Suprapubic skin (tissue), 4 donors: ENCODE results near the gene CAPG. TPM values are rescaled to one million over a fixed set of nuclear protein-coding genes. Genes with fewer than 3 reads are reported as not detected.

ENCODE experiments used
- DNase-seq, 2 donors: peaks; one replicate each; pipeline ENCODE4 v3.0.0-alpha.2; 2019; ENCODE audit warnings: low spot score in 2 of 2
- H3K27ac ChIP-seq: fragments of 200-600 bp; sonication (generic); one replicate; pipeline ENCODE4 v1.5.1; 2019
- H3K27me3 ChIP-seq: fragments of 200-600 bp; sonication (generic); one replicate; pipeline ENCODE4 v1.5.1; 2019
- H3K36me3 ChIP-seq: fragments of 200-600 bp; sonication (generic); one replicate; pipeline ENCODE4 v1.5.1; 2019
- H3K4me1 ChIP-seq: fragments of 200-600 bp; sonication (generic); one replicate; pipeline ENCODE4 v1.5.1; 2019
- H3K4me3 ChIP-seq: fragments of 200-600 bp; sonication (generic); one replicate; pipeline ENCODE4 v1.5.1; 2019; ENCODE audit warnings: mild to moderate bottlenecking
- H3K9me3 ChIP-seq: fragments of 200-600 bp; sonication (generic); one replicate; pipeline ENCODE4 v1.5.1; 2019
- CTCF ChIP-seq, 2 donors: fragments of 200-600 bp in 1 of 2; fragments of 450-650 bp in 1 of 2; sonication (generic) in 1 of 2; IDR thresholded peaks; one replicate each; pipeline ENCODE4 v1.5.1; 2016 to 2019; ENCODE audit warnings: antibody characterized with exemption in 2 of 2, mild to moderate bottlenecking in 1 of 2, moderate library complexity in 1 of 2
- EP300 ChIP-seq: sonication (generic); formaldehyde crosslinking; IDR thresholded peaks from one replicate; pipeline ENCODE4 v1.6.1; 2017; ENCODE audit warnings: antibody characterized with exemption
- POLR2A ChIP-seq, 2 donors: fragments of 450-650 bp; IDR thresholded peaks; one replicate each; pipeline ENCODE4 v1.6.1; 2017; ENCODE audit warnings: antibody characterized with exemption in 2 of 2, mild to moderate bottlenecking in 2 of 2, moderate library complexity in 2 of 2
- POLR2AphosphoS5 ChIP-seq, 3 donors: sonication (generic); formaldehyde crosslinking; IDR thresholded peaks; one replicate each; pipeline ENCODE4 v1.6.1; 2017; ENCODE audit warnings: antibody characterized with exemption in 3 of 3
- WGBS: methylation state at CpG from one replicate; pipeline ENCODE4 v1.1.5; 2018; 5-methylcytosine and 5-hydroxymethylcytosine counted together
- total RNA-seq, 4 donors: library from RNA; depleted of rRNA; stranded (reverse); fragments of >200 nt; gene quantifications; one replicate each; pipeline ENCODE4 v1.1.0, GENCODE V29; 2016

CAPG gene
- total RNA-seq, 4 donors from 2014 or later: 139 to 212 (median 172) TPM

GRCh38 chr2:85448461-85449213 is 38.5 kb upstream of the CAPG start:
- no peaks in the 10 kb centered on the region for H3K27me3 ChIP-seq
- H3K36me3 ChIP-seq: no peaks in the 10 kb centered on the region
- H3K4me3 ChIP-seq: no peak overlapping the region
- DNase-seq: no peak
- peak overlapping the region; percentile 32 for H3K27ac ChIP-seq
- H3K9me3 ChIP-seq: no peaks in the 10 kb centered on the region
- WGBS: 87% methylated on average over 8 of the region's 8 CpGs
- H3K4me1 ChIP-seq: peaks cover 14% of the 10 kb centered on the region
- TF ChIP-seq EP300 (no peak), POLR2A (IDR thresholded peaks at IDR 0.05) (no peak), CTCF (IDR thresholded peaks at IDR 0.05) (no peak), POLR2AphosphoS5 (IDR thresholded peaks at IDR 0.05) (no peak)

GRCh38 chr2:85447222-85447585 is 37.0 kb upstream of the CAPG start:
- 77% methylated on average over 6 of the region's 8 CpGs for WGBS
- Histone ChIP-seq H3K27ac (no peak overlapping the region), H3K4me1 (peaks cover 14% of the 10 kb centered on the region), H3K27me3 (no peaks in the 10 kb centered on the region), H3K36me3 (no peaks in the 10 kb centered on the region), H3K9me3 (no peaks in the 10 kb centered on the region), H3K4me3 (no peak overlapping the region)
- TF ChIP-seq POLR2AphosphoS5 (IDR thresholded peaks at IDR 0.05) (no peak), POLR2A (IDR thresholded peaks at IDR 0.05) (no peak), CTCF (IDR thresholded peaks at IDR 0.05) (no peak), EP300 (no peak)
- DNase-seq: no peak

GRCh38 chr2:85446296-85447221 is 36.4 kb upstream of the CAPG start:
- no peak for DNase-seq
- H3K27me3 ChIP-seq: no peaks in the 10 kb centered on the region
- no peak overlapping the region for H3K4me3 ChIP-seq
- H3K36me3 ChIP-seq: no peaks in the 10 kb centered on the region
- no peak for TF ChIP-seq CTCF (IDR thresholded peaks at IDR 0.05)
- no peak for TF ChIP-seq EP300
- no peak for TF ChIP-seq POLR2AphosphoS5 (IDR thresholded peaks at IDR 0.05)
- TF ChIP-seq POLR2A (IDR thresholded peaks at IDR 0.05): no peak
- 81% methylated on average over 11 of the region's 14 CpGs for WGBS
- H3K9me3 ChIP-seq: no peaks in the 10 kb centered on the region
- H3K27ac ChIP-seq: peak overlapping the region; percentile 47
- H3K4me1 ChIP-seq: peaks cover 14% of the 10 kb centered on the region

GRCh38 chr2:85445316-85446295 is 35.4 kb upstream of the CAPG start:
- WGBS: 94% methylated on average over 5 of the region's 5 CpGs
- Histone ChIP-seq H3K27ac (peak overlapping the region; percentile 47), H3K27me3 (no peaks in the 10 kb centered on the region), H3K4me1 (peaks cover 14% of the 10 kb centered on the region), H3K4me3 (no peak overlapping the region), H3K36me3 (no peaks in the 10 kb centered on the region), H3K9me3 (no peaks in the 10 kb centered on the region)
- TF ChIP-seq EP300 (no peak), POLR2AphosphoS5 (IDR thresholded peaks at IDR 0.05) (no peak), POLR2A (IDR thresholded peaks at IDR 0.05) (no peak), CTCF (IDR thresholded peaks at IDR 0.05) (no peak)
- DNase-seq: no peak
